Esophagus muscularis mucosa (tissue), 3 donors: ENCODE measurements around the gene CTBS.

Source experiments
- CTCF ChIP-seq, 3 experiments: fragments of 200-600 bp in 2 of 3; fragments of 450-650 bp in 1 of 3; sonication (generic) in 2 of 3; IDR thresholded peaks; one replicate each; pipeline ENCODE4 v1.5.1; 2017 to 2019; ENCODE audit warnings: antibody characterized with exemption in 3 of 3, mild to moderate bottlenecking in 2 of 3, moderate library complexity in 1 of 3
- POLR2A ChIP-seq: fragments of 450-650 bp; IDR thresholded peaks from one replicate; pipeline ENCODE4 v1.6.1; 2017; ENCODE audit warnings: antibody characterized with exemption, moderate library complexity, mild to moderate bottlenecking, low read depth

GRCh38 chr1:84582802-84583587, 8.8 kb upstream of the CTBS start:
- TF ChIP-seq CTCF (IDR thresholded peaks at IDR 0.05) (no peak), POLR2A (no peak)
